Hepatocyte (in vitro differentiated cells): ENCODE data around the gene RALBP1.

Source experiments
- EZH2 ChIP-seq: fragments of 200-600 bp; sonication (generic); IDR thresholded peaks from 2 replicates; pipeline ENCODE4 v1.6.1; 2016; ENCODE audit warnings: antibody characterized with exemption, mild to moderate bottlenecking, borderline replicate concordance
- TF ChIP-seq, protein P1 (sequence below): fragments of 200-600 bp; sonication (generic); IDR thresholded peaks from 2 replicates; pipeline ENCODE4 v1.5.1; 2016; ENCODE audit warnings: antibody characterized with exemption, mild to moderate bottlenecking; ENCODE audit not compliant: poor library complexity

DNA sequence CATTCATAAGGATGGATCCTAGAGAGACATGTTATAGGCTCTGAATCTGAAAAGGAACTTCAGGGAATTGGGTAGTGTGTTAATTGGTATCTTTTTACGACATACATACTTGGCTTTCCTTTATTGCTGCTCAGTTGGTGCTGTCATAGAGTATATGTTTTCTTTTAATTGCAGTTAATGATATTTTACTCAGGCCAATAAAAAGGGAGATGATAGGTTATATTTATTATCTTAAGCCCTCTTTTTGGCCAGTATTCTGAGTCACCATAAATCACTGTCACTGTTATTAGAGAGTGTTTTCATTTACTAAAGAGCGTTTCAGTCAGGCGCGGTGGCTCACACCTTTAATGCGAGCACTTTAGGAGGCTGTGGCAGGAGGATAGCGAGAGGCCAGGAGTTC is 47.6 kb downstream of the RALBP1 start:
- TF ChIP-seq, protein P1, sequence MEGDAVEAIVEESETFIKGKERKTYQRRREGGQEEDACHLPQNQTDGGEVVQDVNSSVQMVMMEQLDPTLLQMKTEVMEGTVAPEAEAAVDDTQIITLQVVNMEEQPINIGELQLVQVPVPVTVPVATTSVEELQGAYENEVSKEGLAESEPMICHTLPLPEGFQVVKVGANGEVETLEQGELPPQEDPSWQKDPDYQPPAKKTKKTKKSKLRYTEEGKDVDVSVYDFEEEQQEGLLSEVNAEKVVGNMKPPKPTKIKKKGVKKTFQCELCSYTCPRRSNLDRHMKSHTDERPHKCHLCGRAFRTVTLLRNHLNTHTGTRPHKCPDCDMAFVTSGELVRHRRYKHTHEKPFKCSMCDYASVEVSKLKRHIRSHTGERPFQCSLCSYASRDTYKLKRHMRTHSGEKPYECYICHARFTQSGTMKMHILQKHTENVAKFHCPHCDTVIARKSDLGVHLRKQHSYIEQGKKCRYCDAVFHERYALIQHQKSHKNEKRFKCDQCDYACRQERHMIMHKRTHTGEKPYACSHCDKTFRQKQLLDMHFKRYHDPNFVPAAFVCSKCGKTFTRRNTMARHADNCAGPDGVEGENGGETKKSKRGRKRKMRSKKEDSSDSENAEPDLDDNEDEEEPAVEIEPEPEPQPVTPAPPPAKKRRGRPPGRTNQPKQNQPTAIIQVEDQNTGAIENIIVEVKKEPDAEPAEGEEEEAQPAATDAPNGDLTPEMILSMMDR: no peak
- no peak for TF ChIP-seq EZH2
